ENCODE results near the gene AKT2.

Gene AKT2

DNA sequence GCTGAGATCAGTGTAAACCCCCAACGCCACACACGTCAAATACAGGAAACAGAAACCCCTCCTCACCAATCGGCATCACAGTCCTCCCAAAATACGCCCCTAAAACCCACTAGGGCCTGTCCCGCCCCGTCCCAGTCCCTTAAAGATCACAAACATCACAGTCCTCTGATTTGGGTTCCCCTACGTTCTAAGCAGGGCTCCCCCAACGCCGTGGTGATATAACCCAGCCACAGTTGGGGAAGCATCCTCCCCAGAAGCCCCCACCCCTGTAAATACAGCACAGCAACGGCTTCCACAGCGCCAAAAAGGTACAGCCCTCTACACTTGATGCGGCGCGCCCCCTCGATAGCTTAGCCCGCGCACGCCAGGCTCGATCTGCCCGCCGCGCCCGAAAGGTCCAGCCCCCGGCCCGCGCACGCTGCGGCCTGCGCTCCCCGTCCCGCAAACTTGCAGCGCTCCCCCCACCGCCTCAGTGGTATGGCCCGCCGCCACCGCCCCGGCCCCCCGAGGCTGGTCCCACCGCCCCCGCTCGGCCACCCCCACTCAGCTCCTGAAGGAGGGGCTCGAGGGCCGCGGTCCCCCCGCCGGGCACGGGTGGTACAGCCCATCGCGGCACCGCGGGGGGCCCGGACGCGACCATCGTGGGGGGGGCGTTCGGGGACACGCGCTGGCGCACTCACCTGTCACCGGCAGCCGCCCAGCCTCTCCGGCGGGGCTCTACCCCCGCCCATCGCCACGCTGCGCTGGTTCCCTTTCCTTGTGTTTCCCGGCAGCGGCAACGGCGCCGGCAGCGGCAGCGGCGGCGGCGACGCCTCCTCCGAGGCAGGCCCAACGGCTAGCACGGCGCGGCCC lies at the start of gene AKT2:
AKT2 (minus strand) TSS at position 845 of the 852 bp plus-strand sequence. CDS start 20,078 bp downstream, outside the sequence.
- TF ChIP-seq GATA2 (IDR thresholded peaks at IDR 0.05; ENCODE audit: low read depth, low read length) (no peak), GATA3 (IDR thresholded peaks at IDR 0.05; ENCODE audit: low read depth, low read length) (no peak)

DNA sequence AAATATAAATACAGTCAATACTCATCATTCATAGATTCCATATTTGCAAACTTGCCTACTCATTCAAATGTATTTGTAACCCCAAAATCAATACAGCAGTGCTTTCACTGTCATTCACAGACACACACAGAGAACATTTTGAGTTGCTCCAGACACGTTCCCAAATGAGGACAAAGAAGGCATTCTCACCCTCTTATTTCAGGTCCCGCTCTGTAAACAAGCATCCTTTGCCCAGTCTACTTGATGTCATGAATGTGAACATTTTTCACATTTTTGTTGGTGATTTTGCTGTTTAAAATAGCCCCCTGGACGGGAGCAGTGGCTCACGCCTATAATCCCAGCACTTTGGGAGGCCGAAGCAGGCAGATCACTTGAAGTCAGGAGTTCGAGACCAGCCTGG lies 47.5 kb upstream of the AKT2 start:
- no peak for TF ChIP-seq GATA3 (IDR thresholded peaks at IDR 0.05; ENCODE audit: low read depth, low read length)
- no peak for TF ChIP-seq GATA2 (IDR thresholded peaks at IDR 0.05; ENCODE audit: low read depth, low read length)

DNA sequence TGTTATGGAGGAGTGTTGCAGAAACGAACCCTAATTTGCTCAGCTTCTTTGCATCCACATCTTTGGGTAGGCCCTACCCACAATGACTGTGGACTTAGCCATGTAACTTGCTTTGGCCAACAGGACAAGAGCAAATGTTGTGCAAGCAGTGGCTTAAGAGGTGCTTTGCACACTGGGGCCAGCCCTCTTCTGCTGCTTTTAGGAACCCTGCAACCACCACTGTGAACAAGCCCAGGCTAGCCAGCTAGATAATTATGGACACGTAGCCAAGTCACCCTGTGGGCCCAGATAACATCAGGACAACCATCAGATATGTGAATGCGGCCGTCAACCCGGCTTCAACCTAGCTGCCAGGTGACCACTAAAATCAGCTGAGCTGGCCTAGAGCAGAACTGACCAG lies 45.9 kb upstream of the AKT2 start:
- no peak for TF ChIP-seq GATA2 (IDR thresholded peaks at IDR 0.05; ENCODE audit: low read depth, low read length)
- no peak for TF ChIP-seq GATA3 (IDR thresholded peaks at IDR 0.05; ENCODE audit: low read depth, low read length)

DNA sequence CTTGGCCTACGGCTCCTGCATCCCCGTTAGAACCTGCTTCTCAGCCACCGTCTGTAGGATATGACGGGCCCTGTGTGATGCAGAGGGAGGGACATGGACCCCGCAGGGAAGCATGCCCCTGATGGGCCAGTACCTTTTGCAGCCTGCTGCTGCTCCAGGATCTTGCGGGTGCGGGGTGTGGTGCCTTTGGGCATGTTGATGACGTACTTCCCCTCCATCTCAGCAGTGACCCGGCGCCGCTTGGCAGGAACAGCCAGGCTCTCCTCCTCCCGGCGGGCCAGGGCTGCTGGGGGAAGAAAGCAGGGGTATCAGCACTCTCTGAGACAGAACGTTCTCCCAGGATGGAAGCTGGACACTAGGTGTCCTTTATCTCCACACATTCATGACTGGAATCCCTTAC lies 41.1 kb upstream of the AKT2 start:
- TF ChIP-seq GATA3 (IDR thresholded peaks at IDR 0.05; ENCODE audit: low read depth, low read length) (no peak), GATA2 (IDR thresholded peaks at IDR 0.05; ENCODE audit: low read depth, low read length) (no peak)

DNA sequence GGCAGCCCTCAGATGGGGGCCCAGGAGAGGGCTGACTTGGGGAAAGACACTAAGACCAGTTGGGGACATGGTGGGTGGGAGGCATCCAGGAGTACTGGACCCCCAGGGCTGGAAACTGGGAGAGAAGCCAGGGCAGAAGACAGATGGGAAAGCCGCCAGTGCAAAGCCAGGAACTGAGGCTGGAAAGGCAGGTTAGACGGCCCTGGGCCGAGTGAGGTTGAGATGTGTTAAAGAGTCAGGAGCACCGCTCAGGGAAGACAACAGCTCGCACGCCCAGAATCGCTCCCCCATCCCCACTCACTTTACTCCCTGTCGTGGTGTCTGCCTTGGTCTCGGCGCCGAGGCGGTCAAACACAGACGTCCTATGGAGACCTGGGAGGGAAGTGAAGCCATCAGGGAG lies 38.6 kb upstream of the AKT2 start:
- no peak for TF ChIP-seq GATA2 (IDR thresholded peaks at IDR 0.05; ENCODE audit: low read depth, low read length)
- no peak for TF ChIP-seq GATA3 (IDR thresholded peaks at IDR 0.05; ENCODE audit: low read depth, low read length)

DNA sequence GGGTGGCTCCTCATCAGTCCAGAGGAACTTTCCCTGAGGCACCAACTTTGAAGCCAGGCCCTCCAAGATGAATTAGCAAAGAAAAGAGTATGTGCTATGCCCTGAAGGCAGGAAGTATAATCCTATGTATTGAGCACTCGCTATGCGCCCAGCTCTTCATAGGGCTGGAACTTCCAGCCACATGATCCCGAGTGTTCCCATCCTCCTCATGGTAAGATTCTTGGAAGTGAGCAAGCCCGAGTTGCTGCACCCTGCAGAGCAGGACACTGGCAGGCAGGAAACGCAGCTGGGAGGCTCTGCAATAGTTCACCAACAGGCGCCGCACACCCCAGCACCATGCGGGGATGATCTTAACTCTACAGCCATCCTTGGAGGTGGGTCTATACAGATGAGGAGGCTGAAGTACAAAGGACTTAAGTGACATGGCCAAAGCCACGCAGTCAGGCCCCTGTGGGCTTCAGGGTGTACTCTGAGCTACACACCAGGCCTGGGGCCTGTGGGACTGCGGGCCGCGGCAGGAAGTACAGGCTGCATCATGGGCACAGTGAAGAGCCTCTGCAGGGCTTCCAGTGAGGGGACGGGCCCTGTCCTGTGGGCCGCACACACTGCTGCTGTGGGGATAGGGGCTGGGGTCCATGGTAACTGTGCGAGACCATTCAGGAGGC lies 37.9 kb upstream of the AKT2 start:
- TF ChIP-seq GATA2 (IDR thresholded peaks at IDR 0.05; ENCODE audit: low read depth, low read length) (no peak), GATA3 (IDR thresholded peaks at IDR 0.05; ENCODE audit: low read depth, low read length) (no peak)

DNA sequence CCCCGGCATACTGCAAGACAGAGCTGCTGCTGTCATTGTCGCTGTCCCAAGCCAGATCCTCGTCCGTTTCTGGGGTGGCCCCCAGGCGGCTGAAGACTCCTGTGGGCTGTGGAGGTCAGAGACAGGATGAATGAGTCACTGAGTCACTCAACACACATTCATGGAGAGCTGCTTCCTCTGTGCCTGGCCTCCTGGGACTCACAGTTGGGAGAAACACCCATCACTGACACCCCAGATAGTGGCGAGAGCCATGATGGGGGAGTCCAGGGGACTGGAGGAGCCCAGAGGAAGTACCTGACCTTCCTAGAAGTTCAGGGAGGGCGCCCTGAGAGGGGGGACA lies 37.1 kb upstream of the AKT2 start:
- TF ChIP-seq GATA3 (IDR thresholded peaks at IDR 0.05; ENCODE audit: low read depth, low read length) (no peak), GATA2 (IDR thresholded peaks at IDR 0.05; ENCODE audit: low read depth, low read length) (no peak)

DNA sequence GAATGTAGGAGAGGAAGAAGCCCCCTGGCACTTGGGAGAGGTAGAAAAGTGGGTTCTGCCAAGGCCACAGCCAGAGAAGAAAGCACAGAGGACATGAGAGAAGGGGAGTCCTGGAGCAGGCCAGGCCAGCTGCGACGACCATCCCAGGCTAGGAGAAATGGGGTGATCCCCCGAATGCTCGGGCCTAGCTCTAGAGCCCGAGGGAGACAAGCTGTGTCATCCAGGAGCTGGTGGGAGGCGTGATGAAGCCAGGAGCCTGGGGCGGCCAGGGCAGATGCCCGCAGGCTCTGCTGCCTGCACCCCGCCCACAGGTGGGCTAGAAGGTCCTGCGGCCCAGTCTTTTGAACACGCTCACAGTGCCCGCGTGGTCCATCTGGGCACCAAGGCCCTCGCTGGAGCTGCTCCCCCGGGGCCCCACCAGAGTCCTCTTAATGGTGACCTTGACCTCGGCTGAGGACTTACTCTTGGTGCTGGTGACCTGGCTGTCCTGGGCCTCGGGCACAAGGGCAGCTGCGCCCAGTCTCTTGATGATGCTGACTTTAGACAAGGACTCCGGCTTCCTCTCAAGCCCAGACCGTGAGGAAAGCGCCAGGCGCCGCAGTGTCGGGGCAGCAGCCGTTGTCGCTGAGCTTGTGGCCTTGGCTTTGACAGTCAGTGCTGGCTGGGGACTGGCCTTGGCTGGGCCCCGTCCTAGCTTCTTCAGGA lies 36.6 kb upstream of the AKT2 start:
- TF ChIP-seq GATA2 (IDR thresholded peaks at IDR 0.05; ENCODE audit: low read depth, low read length) (no peak), GATA3 (IDR thresholded peaks at IDR 0.05; ENCODE audit: low read depth, low read length) (no peak)

DNA sequence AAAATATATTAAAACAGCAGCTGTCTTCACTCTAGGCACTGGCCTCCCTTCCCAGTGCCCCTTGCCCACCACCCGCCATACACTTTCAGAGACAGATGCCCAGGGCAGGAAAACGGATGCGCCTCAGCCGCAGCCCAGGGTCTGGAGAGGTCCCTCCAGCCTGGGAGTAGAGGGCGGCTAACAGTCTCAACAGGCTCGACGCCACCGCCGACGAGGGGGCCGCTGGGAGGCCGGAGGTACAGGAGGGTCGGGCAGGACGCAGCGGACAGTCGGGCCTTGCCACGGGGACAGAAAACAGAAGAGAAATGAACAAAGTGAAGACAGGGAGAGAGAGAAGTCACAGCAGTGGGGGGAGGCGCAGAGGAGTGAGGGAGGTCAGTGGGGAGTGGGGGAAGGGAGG lies 35.9 kb upstream of the AKT2 start:
- TF ChIP-seq GATA3 (IDR thresholded peaks at IDR 0.05; ENCODE audit: low read depth, low read length) (no peak), GATA2 (IDR thresholded peaks at IDR 0.05; ENCODE audit: low read depth, low read length) (no peak)

DNA sequence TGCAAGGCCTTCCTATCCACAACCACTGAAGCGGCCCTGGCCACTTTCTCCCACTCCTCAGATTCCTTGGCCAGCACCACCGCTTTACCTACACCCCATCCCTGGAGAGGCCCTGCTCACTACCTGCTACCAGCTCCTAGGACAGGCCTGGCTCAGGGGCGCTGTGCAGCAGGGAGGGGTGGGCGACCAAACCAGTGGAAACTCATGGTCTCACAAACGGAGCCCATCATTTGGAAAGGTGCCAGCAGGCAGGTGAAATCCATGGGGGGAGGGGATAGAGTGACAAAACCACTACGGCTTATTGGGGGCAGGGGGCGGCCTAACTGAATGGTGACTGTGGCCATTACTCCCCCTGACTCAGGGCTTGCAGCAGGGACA lies 35.4 kb upstream of the AKT2 start:
- TF ChIP-seq GATA3 (IDR thresholded peaks at IDR 0.05; ENCODE audit: low read depth, low read length) (no peak), GATA2 (IDR thresholded peaks at IDR 0.05; ENCODE audit: low read depth, low read length) (no peak)

DNA sequence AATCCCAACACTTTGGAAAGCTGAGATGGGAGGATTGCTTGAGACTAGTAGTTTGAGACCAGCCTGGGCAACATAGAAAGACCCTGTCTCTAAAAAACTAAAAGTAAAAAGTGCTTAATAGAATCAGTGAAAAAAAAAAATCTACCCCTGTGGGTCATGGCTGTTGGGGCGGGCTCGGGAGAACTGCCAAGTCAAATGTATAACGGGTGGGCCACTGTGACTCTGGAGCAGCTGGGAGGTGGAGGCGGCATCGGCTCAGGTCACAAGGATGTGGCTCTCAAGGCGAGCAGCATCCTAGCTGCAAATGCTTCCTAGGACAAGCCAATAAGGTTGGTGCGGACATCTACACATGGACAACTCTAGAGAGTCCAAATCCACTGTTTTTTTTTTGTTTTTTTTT lies 32.2 kb upstream of the AKT2 start:
- TF ChIP-seq GATA2 (IDR thresholded peaks at IDR 0.05; ENCODE audit: low read depth, low read length): no peak
- TF ChIP-seq GATA3 (IDR thresholded peaks at IDR 0.05; ENCODE audit: low read depth, low read length): no peak

DNA sequence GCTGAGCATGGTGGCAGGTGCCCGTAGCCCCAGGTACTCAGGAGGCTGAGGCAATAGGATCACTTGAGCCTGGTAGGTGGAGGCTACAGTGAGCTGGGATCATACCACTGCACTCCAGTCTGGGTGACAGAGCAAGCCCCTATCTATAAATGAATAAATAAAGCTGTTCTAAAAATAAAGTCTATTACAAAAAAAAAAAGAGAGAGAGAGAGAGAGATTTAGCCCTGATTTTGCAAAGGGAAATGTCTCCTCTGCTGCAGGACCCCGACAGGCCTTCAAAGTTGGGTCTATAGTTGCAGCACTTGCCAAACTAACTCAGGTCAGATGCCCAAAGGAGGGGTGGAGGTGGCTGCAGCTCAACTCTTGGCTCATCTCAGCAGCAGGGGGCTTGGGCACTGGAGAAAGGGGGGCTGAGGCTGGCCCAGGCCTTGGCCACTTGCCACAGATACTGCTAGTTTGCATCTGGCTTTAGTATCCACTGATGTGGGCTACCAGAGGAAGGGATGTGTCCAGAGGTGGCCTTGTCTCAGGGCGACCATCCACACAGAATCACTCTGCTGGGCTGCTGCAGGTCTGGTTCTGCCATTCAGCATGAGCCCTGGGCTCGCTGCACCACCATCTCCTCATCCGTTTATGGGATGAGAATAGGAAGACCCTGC lies 30.8 kb upstream of the AKT2 start:
- TF ChIP-seq GATA3 (IDR thresholded peaks at IDR 0.05; ENCODE audit: low read depth, low read length): no peak
- no peak for TF ChIP-seq GATA2 (IDR thresholded peaks at IDR 0.05; ENCODE audit: low read depth, low read length)

DNA sequence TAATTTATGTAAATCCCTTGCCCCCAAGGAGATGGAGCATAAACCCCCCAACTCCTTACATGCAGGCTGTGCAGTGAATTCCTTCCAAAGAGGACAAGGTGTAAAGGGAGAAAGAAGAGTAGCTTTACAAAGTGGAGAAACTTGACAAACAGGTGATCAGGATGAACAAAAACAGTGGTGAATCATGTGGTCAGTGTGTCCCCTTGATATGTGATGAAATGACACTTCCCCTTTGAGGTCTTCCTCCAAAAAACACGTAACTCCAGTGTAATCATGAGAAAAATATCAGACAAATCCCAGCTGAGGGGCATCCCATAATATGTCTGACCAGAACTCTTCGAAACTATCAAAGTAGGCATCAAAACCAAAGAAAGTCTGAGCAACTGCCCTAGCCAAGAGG lies 29.5 kb upstream of the AKT2 start:
- TF ChIP-seq GATA3 (IDR thresholded peaks at IDR 0.05; ENCODE audit: low read depth, low read length) (no peak), GATA2 (IDR thresholded peaks at IDR 0.05; ENCODE audit: low read depth, low read length) (no peak)

Data from SH-SY5Y (cell line).